HepG2 (cell line): Measurements from ENCODE around the gene TMEM129. TPM values are rescaled to one million over a fixed set of nuclear protein-coding genes. Genes with fewer than 3 reads are reported as not detected.
A peak's percentile ranks its signal among the peaks of the same experiment; 100 is the strongest.

Experiments
- ATAC-seq: fragments of 200-7000 bp; cut with Tn5 transposase; 3 replicates; pipeline ENCODE4 v1.9.1; 2020; ENCODE audit warnings: mild to moderate bottlenecking, moderate library complexity
- BruUV-seq: library from RNA; stranded (reverse); fragments of 400-500 nt; replicated peaks from 2 replicates; lab custom pipeline; 2021; lab: Mats Ljungman, UMichigan
- CTCF ChIA-PET: fragments of 300-600 bp; formaldehyde crosslinking; extraction: SDS; loops from one replicate; lab custom pipeline; 2021; ENCODE audit warnings: low total read pairs, inconsistent platforms, low intra/inter-chr PET ratio; lab: Yijun Ruan, JAX
- POLR2A ChIA-PET: fragments of 350-600 bp; sonication (Branson Sonifier 250); formaldehyde crosslinking; loops from one replicate; lab custom pipeline; 2020; ENCODE audit warnings: antibody characterized with exemption, inconsistent platforms; lab: Yijun Ruan, JAX
- DNase-seq: peaks from one replicate; pipeline ENCODE4 v3.0.0-alpha.2; 2015; ENCODE audit warnings: low spot score
- FAIRE-seq: peaks from 3 replicates; lab custom pipeline; 2011; peaks lifted over from hg19 to GRCh38; lab: Jason Lieb, UNC
- H2AFZ ChIP-seq: one replicate; pipeline ENCODE4 v1.6.1; 2011; ENCODE audit warnings: low read length, inconsistent platforms
- H3K27ac ChIP-seq: fragments of 300-600 bp; 3 replicates; pipeline ENCODE4 v1.8.0; 2011; ENCODE audit warnings: mixed run types, mild to moderate bottlenecking, mixed read lengths, low read length, inconsistent platforms; ENCODE audit not compliant: insufficient read depth; ENCODE audit errors: extremely low read length
- H3K27me3 ChIP-seq, 2 experiments: fragments of 200-600 bp in 1 of 2; 2 replicates in 1 of 2; 3 replicates in 1 of 2; pipeline versions ENCODE4 v1.6.0 to v1.8.0; 2011; ENCODE audit warnings: low read length in 2 of 2, mild to moderate bottlenecking in 2 of 2, moderate library complexity in 2 of 2, inconsistent platforms in 1 of 2; ENCODE audit not compliant: insufficient read depth in 2 of 2, control insufficient read depth in 1 of 2
- H3K36me3 ChIP-seq, 2 experiments: fragments of 200-600 bp in 1 of 2; replicated peaks in 1 of 2; 2 replicates in 1 of 2; 3 replicates in 1 of 2; pipeline versions ENCODE4 v1.5.1 to v1.8.0; 2011; ENCODE audit warnings: low read length in 2 of 2, inconsistent platforms in 1 of 2; ENCODE audit not compliant: insufficient read depth in 2 of 2, control insufficient read depth in 1 of 2
- H3K4me1 ChIP-seq: 2 replicates; pipeline ENCODE4 v1.5.1; 2012; ENCODE audit warnings: low read length, inconsistent platforms; ENCODE audit not compliant: insufficient read depth
- H3K4me2 ChIP-seq: 2 replicates; pipeline ENCODE4 v1.6.0; 2011; ENCODE audit warnings: low read depth, low read length, inconsistent platforms
- H3K4me3 ChIP-seq, 3 experiments: fragments of 200-600 bp in 1 of 3; sonication (generic), shearing (Covaris generic) in 1 of 3; replicated peaks in 1 of 3; 2 replicates each; pipeline ENCODE4 v1.5.1; 2011 to 2016; ENCODE audit warnings: low read length in 3 of 3, inconsistent platforms in 2 of 3, low read depth in 2 of 3, mild to moderate bottlenecking in 2 of 3, control low read depth in 1 of 3, mixed read lengths in 1 of 3; ENCODE audit not compliant: insufficient read depth in 1 of 3
- H3K79me2 ChIP-seq: one replicate; pipeline ENCODE4 v1.6.1; 2011; ENCODE audit warnings: low read length, inconsistent platforms; ENCODE audit not compliant: insufficient read depth
- H3K9ac ChIP-seq: 2 replicates; pipeline ENCODE4 v1.6.0; 2011; ENCODE audit warnings: mild to moderate bottlenecking, low read depth, low read length, inconsistent platforms; ENCODE audit not compliant: insufficient read depth
- H3K9me3 ChIP-seq: 2 replicates; pipeline ENCODE4 v1.5.1; 2012; ENCODE audit warnings: mild to moderate bottlenecking, low read length
- H4K20me1 ChIP-seq: 2 replicates; pipeline ENCODE4 v1.6.0; 2011; ENCODE audit warnings: inconsistent platforms, mild to moderate bottlenecking, low read length, moderate library complexity; ENCODE audit not compliant: insufficient read depth
- AGO2 ChIP-seq: fragments of 200-400 bp; formaldehyde crosslinking; optimal IDR thresholded peaks from 2 replicates; pipeline ENCODE3; 2017; ENCODE audit warnings: mild to moderate bottlenecking, low read depth, low read length, moderate library complexity
- ARID2 ChIP-seq: sonication (generic); formaldehyde crosslinking; IDR thresholded peaks from 2 replicates; pipeline ENCODE4 v1.8.1; 2022; ENCODE audit warnings: mild to moderate bottlenecking, missing genetic modification reagents, borderline replicate concordance
- GZF1 ChIP-seq: sonication (generic); formaldehyde crosslinking; IDR thresholded peaks from 2 replicates; pipeline ENCODE4 v1.5.1; 2020; ENCODE audit warnings: mild to moderate bottlenecking, missing genetic modification reagents
- HDAC6 ChIP-seq: fragments of 200-600 bp; sonication (generic); IDR thresholded peaks from 2 replicates; pipeline ENCODE4 v1.7.0; 2017; ENCODE audit warnings: mild to moderate bottlenecking, antibody characterized with exemption, low read length, low read depth
- KDM5B ChIP-seq: sonication (generic); formaldehyde crosslinking; IDR thresholded peaks from 2 replicates; pipeline ENCODE4 v1.4.0; 2020; ENCODE audit warnings: missing genetic modification reagents, mild to moderate bottlenecking, borderline replicate concordance
- NONO ChIP-seq, 2 experiments: fragments of 450-650 bp in 1 of 2; sonication (generic) in 1 of 2; formaldehyde crosslinking in 1 of 2; IDR thresholded peaks in 1 of 2; conservative IDR thresholded peaks in 1 of 2; 2 replicates each; pipeline versions ENCODE4 v1.6.1 to v1.8.0; 2017 to 2022; ENCODE audit warnings: mild to moderate bottlenecking in 1 of 2, missing genetic modification reagents in 1 of 2, moderate library complexity in 1 of 2
- SP1 ChIP-seq, 2 experiments: fragments of 450-650 bp in 1 of 2; sonication (generic) in 1 of 2; formaldehyde crosslinking in 1 of 2; IDR thresholded peaks; 2 replicates each; pipeline versions ENCODE4 v1.4.0 to v1.6.1; 2016 to 2020; ENCODE audit warnings: missing genetic modification reagents in 1 of 2
- ZNF446 ChIP-seq: sonication (generic); formaldehyde crosslinking; IDR thresholded peaks from 2 replicates; pipeline ENCODE4 v1.5.0; 2020; ENCODE audit warnings: mild to moderate bottlenecking, missing genetic modification reagents
- WGBS: methylation state at CpG from one replicate; pipeline ENCODE4 v1.1.6; 2017; ENCODE audit warnings: low lambda C conversion rate; 5-methylcytosine and 5-hydroxymethylcytosine counted together
- in situ Hi-C: cut with HindIII; loops from 2 replicates; pipeline ENCODE4 v1.10.0; 2017; ENCODE audit warnings: low pct_unique_long_range_greater_than_20kb; ENCODE audit not compliant: extremely low pct_ligation_motif_present
- intact Hi-C: fragments of 100-400 bp; cut with micrococcal nuclease; formaldehyde crosslinking; loops from one replicate; pipeline ENCODE4 v1.10.0; 2022; ENCODE audit not compliant: unreplicated experiment
- polyA plus RNA-seq, 8 experiments: library from polyadenylated mRNA; depleted of rRNA in 3 of 8; stranded (reverse) in 7 of 8; unstranded in 1 of 8; fragments of >200 nt; fragmentation: Illumina TruSeq in 4 of 8; extraction: Trizol in 4 of 8; gene quantifications; 2 replicates each; pipeline versions ENCODE4 v1.2.1 to v1.2.3, GENCODE V29; 2011 to 2016; ENCODE audit warnings: low read depth in 4 of 8, missing spikeins in 1 of 8, mixed read lengths in 1 of 8; ENCODE audit not compliant: insufficient read depth in 1 of 8
- total RNA-seq, 5 experiments: library from RNA; depleted of rRNA; stranded (reverse); fragments of >200 nt; fragmentation: Illumina TruSeq; extraction: Trizol; gene quantifications; 2 replicates each; pipeline ENCODE4 v1.2.3, GENCODE V29; 2016; ENCODE audit warnings: low read depth in 1 of 5
- TF ChIP-seq, protein P1 (sequence below): sonication (generic); formaldehyde crosslinking; IDR thresholded peaks from 2 replicates; pipeline ENCODE4 v1.5.1; 2020; ENCODE audit warnings: mild to moderate bottlenecking, missing genetic modification reagents, moderate library complexity
- TF ChIP-seq, protein P2 (sequence below): sonication (generic); formaldehyde crosslinking; IDR thresholded peaks from 2 replicates; pipeline ENCODE4 v1.4.0; 2020; ENCODE audit warnings: missing genetic modification reagents, borderline replicate concordance

TMEM129 gene
- total and polyA plus RNA-seq, 2 of the 13 experiments (the other 11 are each of a cell fraction or from before 2014, with no cell fraction given), result 19.0 to 25.8 TPM

DNA sequence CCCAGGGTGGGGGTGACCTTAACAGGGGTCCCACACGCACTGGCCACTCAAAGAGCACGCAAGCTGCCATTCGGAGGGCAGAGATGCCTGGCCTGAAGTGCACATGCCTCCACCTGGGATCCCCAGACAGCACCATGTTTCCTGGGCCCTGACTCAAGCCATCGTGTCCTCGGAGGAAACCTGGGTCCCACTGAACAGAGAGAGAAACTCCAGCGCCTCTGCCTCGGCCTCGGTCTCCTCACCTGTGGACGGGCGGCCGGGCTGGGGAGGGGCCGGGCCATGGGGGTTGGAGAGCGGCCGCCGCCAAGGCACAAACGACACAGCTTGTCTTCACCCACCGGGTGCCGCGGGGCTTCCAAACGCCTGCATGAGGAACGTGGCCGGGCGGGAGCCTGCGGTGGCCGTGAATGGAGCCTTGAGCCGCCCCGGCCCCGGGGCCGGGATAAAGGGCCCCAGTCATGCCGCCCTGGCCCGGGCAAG, 42.0 kb upstream of the TMEM129 start (continued):
- TF ChIP-seq, protein P1, sequence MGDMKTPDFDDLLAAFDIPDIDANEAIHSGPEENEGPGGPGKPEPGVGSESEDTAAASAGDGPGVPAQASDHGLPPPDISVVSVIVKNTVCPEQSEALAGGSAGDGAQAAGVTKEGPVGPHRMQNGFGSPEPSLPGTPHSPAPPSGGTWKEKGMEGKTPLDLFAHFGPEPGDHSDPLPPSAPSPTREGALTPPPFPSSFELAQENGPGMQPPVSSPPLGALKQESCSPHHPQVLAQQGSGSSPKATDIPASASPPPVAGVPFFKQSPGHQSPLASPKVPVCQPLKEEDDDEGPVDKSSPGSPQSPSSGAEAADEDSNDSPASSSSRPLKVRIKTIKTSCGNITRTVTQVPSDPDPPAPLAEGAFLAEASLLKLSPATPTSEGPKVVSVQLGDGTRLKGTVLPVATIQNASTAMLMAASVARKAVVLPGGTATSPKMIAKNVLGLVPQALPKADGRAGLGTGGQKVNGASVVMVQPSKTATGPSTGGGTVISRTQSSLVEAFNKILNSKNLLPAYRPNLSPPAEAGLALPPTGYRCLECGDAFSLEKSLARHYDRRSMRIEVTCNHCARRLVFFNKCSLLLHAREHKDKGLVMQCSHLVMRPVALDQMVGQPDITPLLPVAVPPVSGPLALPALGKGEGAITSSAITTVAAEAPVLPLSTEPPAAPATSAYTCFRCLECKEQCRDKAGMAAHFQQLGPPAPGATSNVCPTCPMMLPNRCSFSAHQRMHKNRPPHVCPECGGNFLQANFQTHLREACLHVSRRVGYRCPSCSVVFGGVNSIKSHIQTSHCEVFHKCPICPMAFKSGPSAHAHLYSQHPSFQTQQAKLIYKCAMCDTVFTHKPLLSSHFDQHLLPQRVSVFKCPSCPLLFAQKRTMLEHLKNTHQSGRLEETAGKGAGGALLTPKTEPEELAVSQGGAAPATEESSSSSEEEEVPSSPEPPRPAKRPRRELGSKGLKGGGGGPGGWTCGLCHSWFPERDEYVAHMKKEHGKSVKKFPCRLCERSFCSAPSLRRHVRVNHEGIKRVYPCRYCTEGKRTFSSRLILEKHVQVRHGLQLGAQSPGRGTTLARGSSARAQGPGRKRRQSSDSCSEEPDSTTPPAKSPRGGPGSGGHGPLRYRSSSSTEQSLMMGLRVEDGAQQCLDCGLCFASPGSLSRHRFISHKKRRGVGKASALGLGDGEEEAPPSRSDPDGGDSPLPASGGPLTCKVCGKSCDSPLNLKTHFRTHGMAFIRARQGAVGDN (CRISPR knock-in tag), result peak; percentile 43; the same call in 1 of the 2 replicates
- TF ChIP-seq GZF1 (CRISPR knock-in tag) (0 out of 2 replicates have a peak, but pooled peaks have one; percentile 20), ZNF446 (CRISPR knock-in tag) (0 out of 2 replicates have a peak, but pooled peaks have one; percentile 28), AGO2 (peak; percentile 12), NONO (IDR thresholded peaks at IDR 0.05) (no peak), NONO (CRISPR knock-in tag; conservative IDR thresholded peaks at IDR 0.05) (0 out of 2 replicates have a peak, but pooled peaks have one; percentile 16)

DNA sequence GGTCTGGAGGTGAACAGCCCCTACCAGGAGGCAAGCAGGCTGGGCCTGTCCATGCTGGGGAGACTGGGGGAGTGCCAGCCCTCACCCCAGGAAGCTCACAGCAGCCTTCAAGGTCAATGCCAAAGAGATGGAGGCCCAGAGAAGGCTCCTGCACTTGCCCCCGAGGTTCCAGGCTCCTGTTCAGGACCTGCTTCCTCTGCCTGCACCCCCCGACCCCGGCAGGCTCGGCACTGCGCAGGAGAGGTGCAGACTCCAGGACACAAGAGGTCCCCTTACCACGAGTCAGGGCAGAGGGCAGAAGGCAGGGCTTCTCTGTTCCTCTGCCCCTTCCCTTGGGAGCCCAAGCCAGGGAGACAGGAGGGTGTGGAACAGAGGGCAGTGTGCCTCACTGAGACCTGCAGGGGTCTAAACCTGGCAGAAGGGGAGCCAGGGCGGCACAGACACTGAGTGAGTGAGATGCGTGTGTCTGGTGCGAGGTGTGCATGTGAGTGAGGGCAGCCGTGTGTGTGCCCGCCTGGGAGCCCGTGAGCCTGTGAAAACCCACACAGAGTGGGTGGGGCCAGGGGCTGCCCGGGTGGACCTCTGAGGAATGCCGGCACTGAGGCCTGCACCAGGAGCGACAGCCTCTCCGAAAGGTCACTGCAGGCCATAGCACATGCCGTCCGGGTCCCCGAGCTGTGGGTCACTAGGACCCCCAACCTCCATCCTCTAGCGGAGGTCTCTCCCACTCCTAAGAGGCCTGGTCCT, 41.3 kb upstream of the TMEM129 start:
- WGBS, result 8% methylated on average over 9 of the region's 20 CpGs
- intact Hi-C loops, result loop anchor here (1.0 kb wide), 1 partner anchor 48 kb away; no protein-coding TSS in a partner anchor
- Histone ChIP-seq H3K79me2 (no peaks in the 10 kb centered on the region), H3K9ac (peak overlapping the region; percentile 59), H3K36me3 (no peaks in the 10 kb centered on the region), H3K4me2 (peak overlapping the region; percentile 81), H3K27ac (peak overlapping the region; percentile 51), H3K4me3 (peak overlapping the region; percentile 51 to 79 (median 61); a peak in 4 of 6 replicates), H2AFZ (no peak overlapping the region), H4K20me1 (no peaks in the 10 kb centered on the region), H3K4me1 (peaks cover 82% of the 10 kb centered on the region), H3K9me3 (no peaks in the 10 kb centered on the region), H3K27me3 (no peaks in the 10 kb centered on the region)
- no peak for DNase-seq
- POLR2A ChIA-PET, result interaction anchor here (0.7 to 34.3 kb wide), 5 partner anchors 8 to 27 kb away, joined by 3 to 1258 read pairs (median 4); partner anchors contain the start of gene FGFR3
- no TSS peak for BruUV-seq
- CTCF ChIA-PET, result interaction anchor here (2.2 kb wide), 1 partner anchor 47 kb away, joined by 14 read pairs; no protein-coding TSS in a partner anchor
- peak; percentile 0; the same call in 2 of the 3 replicates for ATAC-seq
- in situ Hi-C loops, result no loop called here
- no peak for FAIRE-seq
- TF ChIP-seq HDAC6 (no peak), SP1 (IDR thresholded peaks at IDR 0.05) (no peak), SP1 (CRISPR knock-in tag; IDR thresholded peaks at IDR 0.05) (peak; percentile 46), KDM5B (CRISPR knock-in tag) (peak; percentile 73; the same call in 1 of the 2 replicates), ARID2 (no peak)
- TF ChIP-seq, protein P2, sequence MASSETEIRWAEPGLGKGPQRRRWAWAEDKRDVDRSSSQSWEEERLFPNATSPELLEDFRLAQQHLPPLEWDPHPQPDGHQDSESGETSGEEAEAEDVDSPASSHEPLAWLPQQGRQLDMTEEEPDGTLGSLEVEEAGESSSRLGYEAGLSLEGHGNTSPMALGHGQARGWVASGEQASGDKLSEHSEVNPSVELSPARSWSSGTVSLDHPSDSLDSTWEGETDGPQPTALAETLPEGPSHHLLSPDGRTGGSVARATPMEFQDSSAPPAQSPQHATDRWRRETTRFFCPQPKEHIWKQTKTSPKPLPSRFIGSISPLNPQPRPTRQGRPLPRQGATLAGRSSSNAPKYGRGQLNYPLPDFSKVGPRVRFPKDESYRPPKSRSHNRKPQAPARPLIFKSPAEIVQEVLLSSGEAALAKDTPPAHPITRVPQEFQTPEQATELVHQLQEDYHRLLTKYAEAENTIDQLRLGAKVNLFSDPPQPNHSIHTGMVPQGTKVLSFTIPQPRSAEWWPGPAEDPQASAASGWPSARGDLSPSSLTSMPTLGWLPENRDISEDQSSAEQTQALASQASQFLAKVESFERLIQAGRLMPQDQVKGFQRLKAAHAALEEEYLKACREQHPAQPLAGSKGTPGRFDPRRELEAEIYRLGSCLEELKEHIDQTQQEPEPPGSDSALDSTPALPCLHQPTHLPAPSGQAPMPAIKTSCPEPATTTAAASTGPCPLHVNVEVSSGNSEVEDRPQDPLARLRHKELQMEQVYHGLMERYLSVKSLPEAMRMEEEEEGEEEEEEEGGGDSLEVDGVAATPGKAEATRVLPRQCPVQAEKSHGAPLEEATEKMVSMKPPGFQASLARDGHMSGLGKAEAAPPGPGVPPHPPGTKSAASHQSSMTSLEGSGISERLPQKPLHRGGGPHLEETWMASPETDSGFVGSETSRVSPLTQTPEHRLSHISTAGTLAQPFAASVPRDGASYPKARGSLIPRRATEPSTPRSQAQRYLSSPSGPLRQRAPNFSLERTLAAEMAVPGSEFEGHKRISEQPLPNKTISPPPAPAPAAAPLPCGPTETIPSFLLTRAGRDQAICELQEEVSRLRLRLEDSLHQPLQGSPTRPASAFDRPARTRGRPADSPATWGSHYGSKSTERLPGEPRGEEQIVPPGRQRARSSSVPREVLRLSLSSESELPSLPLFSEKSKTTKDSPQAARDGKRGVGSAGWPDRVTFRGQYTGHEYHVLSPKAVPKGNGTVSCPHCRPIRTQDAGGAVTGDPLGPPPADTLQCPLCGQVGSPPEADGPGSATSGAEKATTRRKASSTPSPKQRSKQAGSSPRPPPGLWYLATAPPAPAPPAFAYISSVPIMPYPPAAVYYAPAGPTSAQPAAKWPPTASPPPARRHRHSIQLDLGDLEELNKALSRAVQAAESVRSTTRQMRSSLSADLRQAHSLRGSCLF (CRISPR knock-in tag), result no peak
